Measurements from ENCODE around the gene ZFP64. TPM values are rescaled to one million over a fixed set of nuclear protein-coding genes. Genes with fewer than 3 reads are reported as not detected.

Gene ZFP64
- total RNA-seq, 1 experiment from 2014 or later: 18.4 TPM

GRCh38 chr20:52105442-52106422, 85.8 kb downstream of the ZFP64 start:
- Histone ChIP-seq H3K4me3 (ENCODE audit: low read depth in 2 of 2, low read length in 2 of 2) (no peak overlapping the region), H3K36me3 (ENCODE audit: control insufficient read depth, insufficient read depth, low read length) (no peaks in the 10 kb centered on the region), H3K27me3 (ENCODE audit: control insufficient read depth, insufficient read depth, low read length) (no peaks in the 10 kb centered on the region), H3K4me1 (ENCODE audit: control insufficient read depth, insufficient read depth, low read length) (no peaks in the 10 kb centered on the region), H3K27ac (ENCODE audit: low read length) (no peak overlapping the region), H3K9me3 (ENCODE audit: control insufficient read depth, insufficient read depth, low read depth, low read length) (no peaks in the 10 kb centered on the region)
- intact Hi-C loops (cut with micrococcal nuclease; ENCODE audit: unreplicated experiment): no loop called here
- TF ChIP-seq POLR2AphosphoS5 (IDR thresholded peaks at IDR 0.05; ENCODE audit: low read depth, low read length) (no peak), CTCF (IDR thresholded peaks at IDR 0.05) (no peak), TCF7L2 (IDR thresholded peaks at IDR 0.05; ENCODE audit: low read depth, low read length) (no peak), SIN3A (IDR thresholded peaks at IDR 0.05; ENCODE audit: borderline replicate concordance, insufficient read depth, low read depth, low read length) (no peak), REST (IDR thresholded peaks at IDR 0.05; ENCODE audit: insufficient read depth in 1 of 2, low read depth in 2 of 2, low read length in 1 of 2) (no peak)
- POLR2A ChIA-PET: interaction anchor here (0.7 kb wide), 1 partner anchor 12 kb away, joined by 5 read pairs; no protein-coding TSS in a partner anchor
- ATAC-seq (no peak), DNase-seq (ENCODE audit: low read depth, low spot score) (no peak)
- CTCF ChIA-PET: interaction anchor here (0.6 kb wide), 1 partner anchor 10 kb away, joined by 5 read pairs; no protein-coding TSS in a partner anchor
- in situ Hi-C loops (cut with HindIII; ENCODE audit: low pct_unique_long_range_greater_than_20kb, low sequenced_read_pairs): no loop called here
- no TSS peak for BruUV-seq (replicated peaks)

- ATAC-seq (no peak), DNase-seq (ENCODE audit: low read depth, low spot score) (no peak)
- BruUV-seq (replicated peaks): no TSS peak
- no peaks in the 10 kb centered on the region for H3K9me3 ChIP-seq (ENCODE audit: control insufficient read depth, insufficient read depth, low read depth, low read length)
- no peaks in the 10 kb centered on the region for H3K36me3 ChIP-seq (ENCODE audit: control insufficient read depth, insufficient read depth, low read length)
- H3K27me3 ChIP-seq (ENCODE audit: control insufficient read depth, insufficient read depth, low read length): no peaks in the 10 kb centered on the region
- H3K27ac ChIP-seq (ENCODE audit: low read length): no peak overlapping the region
- no peak overlapping the region for H3K4me3 ChIP-seq (ENCODE audit: low read depth in 2 of 2, low read length in 2 of 2)
- CTCF ChIA-PET: interaction anchor here (0.6 kb wide), 1 partner anchor 11 kb away, joined by 5 read pairs; no protein-coding TSS in a partner anchor
- in situ Hi-C loops (cut with HindIII; ENCODE audit: low pct_unique_long_range_greater_than_20kb, low sequenced_read_pairs) (no loop called here), intact Hi-C loops (cut with micrococcal nuclease; ENCODE audit: unreplicated experiment) (no loop called here)
- POLR2A ChIA-PET: interaction anchor here (0.6 kb wide), 1 partner anchor 45 kb away, joined by 8 read pairs; no protein-coding TSS in a partner anchor
- TF ChIP-seq TCF7L2 (IDR thresholded peaks at IDR 0.05; ENCODE audit: low read depth, low read length): no peak
- no peak for TF ChIP-seq CTCF (IDR thresholded peaks at IDR 0.05)
- TF ChIP-seq SIN3A (IDR thresholded peaks at IDR 0.05; ENCODE audit: borderline replicate concordance, insufficient read depth, low read depth, low read length): no peak
- TF ChIP-seq REST (IDR thresholded peaks at IDR 0.05; ENCODE audit: insufficient read depth in 1 of 2, low read depth in 2 of 2, low read length in 1 of 2): no peak
- TF ChIP-seq POLR2AphosphoS5 (IDR thresholded peaks at IDR 0.05; ENCODE audit: low read depth, low read length): no peak
- H3K4me1 ChIP-seq (ENCODE audit: control insufficient read depth, insufficient read depth, low read length): no peaks in the 10 kb centered on the region
Observed at GRCh38 chr20:52104546-52105441, 86.8 kb downstream of the ZFP64 start.
